GM20000 (cell line): ENCODE data around the gene IGFLR1.
"Not testable (repeated sequence)": the region's sequence is repeated elsewhere in the genome, so short reads cannot be mapped to it uniquely, and the experiment has no call there.

Experiments used
- DNase-seq: peaks from one replicate; pipeline ENCODE4 v3.0.0; 2012; ENCODE audit warnings: low spot score
- CTCF ChIP-seq: IDR thresholded peaks from 2 replicates; pipeline ENCODE4 v1.5.1; 2012; ENCODE audit warnings: mild to moderate bottlenecking, control low read depth; ENCODE audit errors: extremely low read depth, missing control alignments

The IGFLR1 gene

GRCh38 chr19:35696835-35697234 lies 45.4 kb downstream of the IGFLR1 start:
- TF ChIP-seq CTCF, result no peak
- peak; percentile 72 for DNase-seq

GRCh38 chr19:35695895-35696422 lies 46.3 kb downstream of the IGFLR1 start:
- TF ChIP-seq CTCF, result no peak
- DNase-seq, result no peak

GRCh38 chr19:35693835-35694599 lies 48.2 kb downstream of the IGFLR1 start:
- DNase-seq, result peak; percentile 91
- peak; percentile 99 for TF ChIP-seq CTCF

GRCh38 chr19:35693422-35693821 lies 48.8 kb downstream of the IGFLR1 start:
- no peak for TF ChIP-seq CTCF
- no peak for DNase-seq

- no peak for DNase-seq
- TF ChIP-seq CTCF, result no peak
These were observed 50.2 kb downstream of the IGFLR1 start for GRCh38 chr19:35692010-35692409.

- DNase-seq, result not testable (repeated sequence)
These were observed 51.1 kb downstream of the IGFLR1 start for GRCh38 chr19:35691106-35691505.

GRCh38 chr19:35689836-35690235 lies 52.4 kb downstream of the IGFLR1 start:
- no peak for TF ChIP-seq CTCF
- no peak for DNase-seq
